Hair follicular keratinocyte (primary cell): ENCODE measurements around the gene PDLIM7. TPM values are rescaled to one million over a fixed set of nuclear protein-coding genes. Genes with fewer than 3 reads are reported as not detected.

Experiments used
- total RNA-seq: library from RNA; depleted of rRNA; stranded (reverse); fragments of >200 nt; gene quantifications from 2 replicates; pipeline ENCODE4 v1.2.3, GENCODE V29; 2015

PDLIM7 gene
- 157 and 206 TPM in 2 replicates for total RNA-seq

DNA sequence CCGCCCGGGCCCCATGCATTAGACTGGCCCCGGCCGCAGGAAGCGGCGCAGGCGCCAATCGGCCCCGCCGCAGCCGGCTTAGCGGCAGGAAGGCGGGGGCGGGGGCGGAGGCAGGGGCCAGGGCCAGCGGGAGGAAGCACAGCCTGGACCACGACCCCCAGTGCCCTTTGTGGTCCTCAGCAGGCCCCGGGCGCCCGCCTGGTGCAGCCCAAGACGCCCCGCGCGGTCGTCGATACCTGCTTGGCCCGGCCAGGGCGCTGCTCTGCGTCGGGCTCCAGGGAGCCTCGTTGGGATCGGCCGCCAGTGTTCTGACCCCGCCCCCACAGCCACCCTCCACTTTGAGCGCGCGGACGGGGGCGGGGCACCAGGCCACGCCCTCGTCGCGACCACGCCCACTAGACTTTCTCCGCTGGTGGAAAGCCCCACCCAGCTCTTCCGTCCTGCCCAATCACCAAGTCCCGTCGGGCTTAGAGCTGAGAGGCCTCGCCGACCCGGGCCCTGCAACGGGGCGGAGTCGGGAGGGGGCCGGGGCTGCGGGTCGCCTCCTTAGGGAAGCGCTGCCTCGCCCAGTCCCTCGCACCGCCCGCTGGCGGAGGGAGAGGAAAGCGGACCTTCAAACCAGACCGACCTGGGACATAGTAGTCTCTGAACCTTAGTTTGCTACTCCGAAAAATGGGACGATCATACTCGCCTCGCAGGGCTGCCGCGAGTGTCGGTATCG, at the start of gene PDLIM7:
Gene PDLIM7 (minus strand): TSS at position 313 of the 721 bp plus-strand sequence. CDS start 1,092 bp downstream, outside the sequence.

GRCh38 chr5:177516601-177517568, 19.5 kb upstream of the PDLIM7 start, which contains the start of gene DDX41:
Gene DDX41, minus strand, starts transcription at chr5:177516961. Its CDS starts 16 bp downstream, at chr5:177516945.

DNA sequence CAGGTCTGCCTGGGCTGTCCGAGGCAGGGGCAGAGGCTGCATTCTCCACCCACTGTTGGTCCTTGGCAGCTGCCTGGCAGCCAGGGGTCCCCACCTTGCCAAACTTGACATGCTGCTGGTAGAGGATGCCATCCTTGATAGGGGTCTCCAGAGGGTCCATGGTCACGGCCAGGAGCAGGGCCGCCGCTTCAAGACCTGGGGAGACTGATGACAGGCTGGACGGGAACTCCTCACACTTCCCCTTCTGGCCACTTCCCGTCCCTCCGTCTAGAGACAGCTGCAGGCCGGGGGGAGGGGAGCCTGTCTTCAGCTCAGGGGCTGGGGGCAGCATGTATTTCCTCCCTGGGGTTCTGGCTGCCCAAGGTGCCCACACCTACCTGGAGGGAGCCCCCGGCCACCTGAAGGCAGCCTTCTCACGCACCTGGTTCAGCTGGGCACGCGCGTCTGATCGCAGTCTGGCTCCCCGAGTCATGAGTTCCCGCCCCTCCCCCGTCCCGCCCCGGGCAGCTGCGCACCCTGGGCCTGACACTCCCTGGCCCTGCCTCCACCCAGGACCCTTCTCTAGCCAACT, 12.1 kb upstream of the PDLIM7 start, which contains the start of gene DOK3:
Gene DOK3 (minus strand): TSS at position 446 of the 571 bp plus-strand sequence. CDS start 286 bp downstream, at position 160.

GRCh38 chr5:177473443-177474001, 23.9 kb downstream of the PDLIM7 start, which contains the start of gene DBN1:
Gene DBN1, minus strand, starts transcription at chr5:177473634. Its CDS starts 113 bp downstream, at chr5:177473521.

GRCh38 chr5:177446200-177447065, 51.0 kb downstream of the PDLIM7 start, which contains the start of gene PRR7:
Gene PRR7, plus strand, starts transcription at chr5:177446814. Its CDS starts 8,254 bp downstream, at chr5:177455068.

Other genes with a start within 250 kb of the PDLIM7 start
- gene RAB24, start 193.9 kb downstream of the PDLIM7 start, total RNA-seq, result 10.7 and 12.6 TPM in 2 replicates
- gene PRELID1, start 193.8 kb downstream of the PDLIM7 start, total RNA-seq, result 154 and 208 TPM in 2 replicates
- gene MXD3, start 185.7 kb downstream of the PDLIM7 start, total RNA-seq, result 4.7 and 28.7 TPM in 2 replicates
- gene LMAN2, start 145.9 kb downstream of the PDLIM7 start, total RNA-seq, result 258 and 315 TPM in 2 replicates
- 15.5 and 17.8 TPM in 2 replicates for gene RGS14, start 139.7 kb downstream of the PDLIM7 start, total RNA-seq
- gene SLC34A1, start 113.2 kb downstream of the PDLIM7 start, total RNA-seq, result not detected in 2 replicates
- gene PFN3, start 96.9 kb downstream of the PDLIM7 start, total RNA-seq, result not detected in 2 replicates
- gene F12, start 88.0 kb downstream of the PDLIM7 start, total RNA-seq, result 7.5 and 8.3 TPM in 2 replicates
- 42.3 and 51.4 TPM in 2 replicates for gene GRK6, start 70.9 kb downstream of the PDLIM7 start, total RNA-seq
- gene PRR7, start 50.8 kb downstream of the PDLIM7 start, total RNA-seq, result 22.4 and 35.6 TPM in 2 replicates
- gene DBN1, start 24.0 kb downstream of the PDLIM7 start, total RNA-seq, result 106 and 126 TPM in 2 replicates
- 0.53 and 0.55 TPM in 2 replicates for gene DOK3, start 12.2 kb upstream of the PDLIM7 start, total RNA-seq
- gene DDX41, start 19.4 kb upstream of the PDLIM7 start, total RNA-seq, result 82.1 and 121 TPM in 2 replicates
- 16.0 and 19.3 TPM in 2 replicates for gene FAM193B, start 57.0 kb upstream of the PDLIM7 start, total RNA-seq
- 171 and 185 TPM in 2 replicates for gene TMED9, start 94.6 kb upstream of the PDLIM7 start, total RNA-seq
- 34.1 and 40.7 TPM in 2 replicates for gene B4GALT7, start 102.5 kb upstream of the PDLIM7 start, total RNA-seq